T-helper 1 cell (primary cell): ENCODE measurements around the gene GRIN2C.
"Not testable (repeated sequence)": the region's sequence is repeated elsewhere in the genome, so short reads cannot be mapped to it uniquely, and the experiment has no call there.

Experiments used
- DNase-seq, 5 donors: peaks; one replicate each; pipeline ENCODE4 v3.0.0-alpha.2; 2012 to 2020

GRIN2C gene

GRCh38 chr17:74879308-74879707 is 19.6 kb upstream of the GRIN2C start:
- DNase-seq, result no peak

GRCh38 chr17:74878658-74879057 is 19.0 kb upstream of the GRIN2C start:
- no peak for DNase-seq

- no peak for DNase-seq
Observed at GRCh38 chr17:74877592-74878548, 18.2 kb upstream of the GRIN2C start.

DNA sequence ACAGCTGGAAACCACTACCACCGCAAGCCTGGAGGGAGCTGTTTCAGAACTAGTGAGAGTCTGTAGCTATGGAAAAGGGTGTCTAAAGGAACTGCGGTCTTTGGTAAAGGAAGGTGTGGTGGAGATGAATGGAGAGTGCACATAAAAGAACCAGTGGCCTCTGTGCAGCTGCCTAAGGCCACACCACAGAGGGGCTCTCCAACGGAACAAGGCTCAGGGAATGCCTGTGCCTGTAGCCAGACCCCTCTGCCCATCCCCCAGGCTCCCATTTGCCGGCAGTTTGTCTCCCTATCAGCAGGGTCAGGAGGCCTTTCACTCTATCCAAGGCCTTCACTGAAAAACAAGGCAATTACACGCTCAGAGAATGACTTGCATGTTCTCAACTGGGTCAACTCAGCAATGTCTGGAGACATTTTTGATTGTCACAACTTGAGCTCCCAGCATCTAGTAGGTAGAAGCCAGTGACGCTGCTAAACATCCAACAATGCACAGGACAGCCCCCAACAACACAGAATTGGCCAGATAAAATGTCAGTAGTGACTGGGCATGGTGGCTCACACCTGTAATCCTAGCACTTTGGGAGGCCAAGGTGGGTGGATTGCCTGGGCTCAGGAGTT is 16.4 kb upstream of the GRIN2C start:
- no peak for DNase-seq

DNA sequence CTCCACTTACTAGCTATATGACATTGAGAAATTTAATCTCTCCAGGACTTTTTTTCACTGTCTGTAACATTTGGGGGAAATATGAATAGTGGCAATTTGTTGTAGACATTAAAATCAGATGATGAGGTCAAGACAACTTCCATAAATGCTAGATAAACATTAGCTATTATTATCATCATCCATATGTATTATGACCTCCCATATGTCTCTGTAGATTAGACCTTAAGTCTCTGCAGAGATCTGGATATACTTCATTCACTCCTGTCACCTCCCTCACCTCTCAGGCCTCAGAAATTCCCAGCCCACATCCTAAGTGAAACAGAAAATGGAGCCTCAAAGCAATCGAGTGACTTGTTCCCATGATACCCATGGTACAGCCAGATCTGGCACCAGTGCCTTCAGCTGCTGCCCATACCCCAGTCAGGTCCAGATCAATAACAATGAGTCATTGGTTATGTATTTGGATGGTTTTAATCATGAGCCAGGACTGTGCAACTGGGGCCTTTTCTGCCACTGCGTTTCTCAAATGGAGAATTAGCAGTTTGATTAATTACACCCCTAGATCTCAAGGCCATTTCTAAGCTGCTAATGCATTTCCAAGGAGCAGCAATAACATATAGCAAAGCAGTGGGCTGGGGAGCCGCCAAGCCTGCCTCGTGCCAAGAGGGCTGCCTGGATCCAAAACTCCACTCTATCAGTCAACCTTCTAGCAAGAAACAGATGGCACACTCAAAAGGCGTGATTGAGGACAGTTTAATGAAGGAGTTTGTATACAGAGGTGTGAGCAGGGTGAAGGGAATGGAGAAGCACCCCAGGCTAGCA is 15.7 kb upstream of the GRIN2C start:
- no peak for DNase-seq

- DNase-seq, result no peak
Observed at GRCh38 chr17:74874615-74875037, 14.9 kb upstream of the GRIN2C start.

DNA sequence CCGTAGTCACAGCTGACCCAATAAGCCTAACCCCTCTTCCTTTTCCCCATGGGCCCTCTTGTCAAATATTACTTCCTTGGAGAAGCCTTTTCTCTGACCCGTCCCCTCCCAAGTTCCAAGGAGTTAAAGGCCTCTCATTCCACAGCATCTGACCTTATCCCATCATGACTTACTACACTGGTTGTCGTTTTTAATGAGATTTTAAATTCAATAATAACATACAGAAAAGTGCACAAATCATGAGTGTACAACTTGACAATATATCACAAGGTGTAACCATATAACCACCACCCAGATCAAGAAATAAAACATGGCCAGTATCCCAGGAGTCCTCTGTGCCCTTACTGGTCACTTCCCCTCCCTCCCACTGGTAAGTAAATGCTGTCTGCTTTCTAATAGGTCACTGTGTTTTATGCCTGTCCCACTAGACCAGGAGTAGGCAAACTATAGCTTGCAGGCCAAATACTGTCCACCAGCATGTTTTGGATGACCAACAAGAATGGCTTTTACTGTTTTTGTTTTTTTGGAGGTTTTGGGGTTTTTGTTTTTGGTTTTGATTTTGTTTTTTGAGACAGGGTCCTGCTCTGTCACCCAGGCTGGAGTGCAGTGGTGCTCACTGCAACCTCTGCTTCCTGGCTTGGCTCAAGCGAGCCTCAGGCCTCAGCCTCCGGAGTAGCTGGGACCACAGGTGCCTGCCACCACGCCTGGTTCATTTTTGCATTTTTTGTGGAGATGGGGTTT is 14.4 kb upstream of the GRIN2C start:
- no peak for DNase-seq

- DNase-seq, result peak; percentile 95 to 100 (median 98)
Observed at GRCh38 chr17:74873037-74873873, 13.6 kb upstream of the GRIN2C start.

DNA sequence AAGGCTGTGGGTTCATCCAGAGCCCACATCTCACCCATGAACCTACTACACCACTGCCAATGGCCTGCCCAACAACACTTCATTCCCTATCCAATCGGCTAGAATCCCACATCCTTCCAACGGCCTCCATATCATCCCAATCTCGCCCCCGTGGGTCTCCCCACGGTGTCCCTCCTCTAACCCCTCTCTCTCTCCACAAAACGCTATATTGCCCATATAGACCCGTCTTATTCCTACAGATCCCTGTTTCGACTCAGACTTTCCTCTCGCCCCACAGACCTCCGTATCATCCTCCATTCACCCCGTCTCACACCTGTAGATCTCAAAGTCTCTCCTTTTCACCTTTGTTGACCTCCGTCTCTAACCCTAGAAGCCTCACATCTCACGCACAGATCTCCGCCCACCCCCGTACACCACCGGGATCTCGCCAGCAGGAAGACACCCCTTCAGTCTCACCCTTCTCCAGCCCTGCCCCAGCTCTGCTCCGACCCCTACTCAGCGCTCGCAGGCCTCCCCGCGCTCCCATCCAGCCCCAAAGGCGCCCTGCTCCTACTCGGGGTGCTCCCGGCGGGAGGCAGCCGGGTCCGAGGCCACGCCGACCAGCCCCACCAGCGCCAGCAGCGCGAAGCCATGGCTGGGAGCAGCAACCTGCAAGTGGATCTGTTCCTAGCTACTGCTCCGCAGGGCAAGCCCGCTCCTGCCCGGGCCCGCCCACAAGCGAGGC is 12.8 kb upstream of the GRIN2C start, which contains the start of gene FDXR:
Gene FDXR (minus strand): TSS at position 682 of the 724 bp plus-strand sequence. CDS start 50 bp downstream, at position 632.
- no peak for DNase-seq

- DNase-seq, result no peak
Observed at GRCh38 chr17:74871356-74872076, 11.8 kb upstream of the GRIN2C start.

DNA sequence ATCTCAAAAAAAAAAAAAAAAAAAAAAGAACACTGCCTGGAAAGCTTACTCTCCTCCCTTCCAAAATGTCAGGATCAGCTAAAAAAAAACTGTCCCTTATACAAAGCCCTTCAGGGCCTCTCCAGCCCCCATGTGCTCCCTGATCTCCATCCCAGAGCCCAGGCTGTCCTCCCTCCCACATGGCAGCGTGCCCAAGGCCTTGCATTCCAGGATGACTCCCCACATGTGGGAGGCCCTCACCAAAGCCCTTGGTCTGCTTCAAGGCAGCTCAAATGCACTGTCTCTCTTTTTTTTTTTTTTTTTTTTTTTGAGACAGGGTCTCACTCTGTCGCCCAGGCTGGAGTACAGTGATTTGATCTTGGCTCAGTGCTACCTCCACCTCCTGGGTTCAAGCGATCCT is 10.8 kb upstream of the GRIN2C start:
- DNase-seq, result no peak

- not testable (repeated sequence) for DNase-seq
Observed at GRCh38 chr17:74870028-74870427, 10.3 kb upstream of the GRIN2C start.

GRCh38 chr17:74868908-74869255 is 9.2 kb upstream of the GRIN2C start:
- no peak for DNase-seq

- no peak for DNase-seq
Observed at GRCh38 chr17:74868251-74868907, 8.7 kb upstream of the GRIN2C start.

DNA sequence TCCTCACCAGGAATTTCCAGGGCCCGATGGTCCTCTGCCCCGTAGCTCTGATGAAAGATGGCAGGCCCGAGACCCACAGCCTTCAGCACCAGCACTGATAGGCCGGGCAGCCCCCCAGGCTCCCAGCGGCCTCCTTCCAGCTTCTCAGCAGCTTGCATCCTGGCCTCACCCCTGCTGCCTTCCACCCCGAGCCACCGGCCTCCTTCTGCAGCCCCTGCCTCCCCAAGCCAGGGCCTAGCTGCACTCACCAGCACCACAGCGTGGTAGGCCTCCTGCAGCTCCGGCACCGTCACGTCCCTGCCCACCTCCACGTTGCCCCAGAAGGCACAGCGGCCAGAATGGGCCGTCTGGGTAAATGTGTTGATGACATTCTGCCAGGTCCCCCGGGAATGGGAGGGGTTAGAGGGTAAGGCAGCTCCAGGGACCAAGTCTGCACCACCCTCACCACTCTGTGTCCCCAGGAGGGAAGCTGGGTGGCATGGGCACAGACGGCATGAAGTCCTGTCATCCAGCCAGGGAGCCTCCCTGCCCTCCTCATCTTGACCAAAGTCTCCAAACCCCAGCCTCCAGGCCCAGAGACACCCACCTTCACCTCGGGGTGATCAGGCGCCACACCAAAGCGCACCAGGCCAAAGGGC is 6.6 kb upstream of the GRIN2C start:
- no peak for DNase-seq

GRCh38 chr17:74865504-74866197 is 6.0 kb upstream of the GRIN2C start:
- no peak for DNase-seq

DNA sequence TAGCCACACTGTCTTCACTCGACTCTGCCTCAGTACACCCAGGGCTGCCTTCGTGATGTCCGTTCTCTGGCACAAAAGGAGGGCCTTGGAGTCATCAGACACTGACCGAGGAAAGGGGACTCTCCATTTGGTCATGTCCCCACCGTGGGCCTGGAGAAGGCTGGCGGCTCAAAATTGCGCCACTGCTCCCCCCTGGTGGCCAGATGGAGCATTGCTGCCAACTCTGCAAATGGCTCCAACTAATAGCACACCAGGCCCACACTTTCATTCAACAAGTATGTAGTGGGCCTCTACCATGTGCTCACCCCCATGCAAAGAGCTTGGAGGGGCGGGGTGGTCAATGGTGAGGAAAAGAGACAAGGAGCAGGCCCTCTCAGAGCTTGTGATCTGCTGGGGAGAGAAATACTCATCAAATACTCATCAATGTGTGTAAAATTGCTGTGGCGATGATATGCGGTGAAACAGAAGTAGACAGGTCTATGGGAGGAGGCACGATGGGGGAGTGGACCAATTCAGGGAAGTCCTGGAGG is 5.2 kb upstream of the GRIN2C start:
- DNase-seq, result peak in 4 of 5 donors; percentile 46 to 64 (median 58)

GRCh38 chr17:74864297-74864865 is 4.7 kb upstream of the GRIN2C start:
- DNase-seq, result no peak
